SJSA1 (cell line): ENCODE results near the gene FECH. TPM values are rescaled to one million over a fixed set of nuclear protein-coding genes. Genes with fewer than 3 reads are reported as not detected.

Experiments used
- DNase-seq, 2 experiments: peaks; one replicate each; pipeline ENCODE4 v3.0.0-alpha.2; 2015 to 2020; ENCODE audit warnings: low spot score in 2 of 2, low read depth in 1 of 2
- H3K27ac ChIP-seq: fragments of 250-450 bp; sonication (Bioruptor Pico); 2 replicates; pipeline ENCODE4 v1.5.1; 2020; ENCODE audit warnings: mild to moderate bottlenecking, moderate library complexity
- H3K27me3 ChIP-seq: fragments of 250-450 bp; sonication (Bioruptor Pico); replicated peaks from 2 replicates; pipeline ENCODE4 v1.5.1; 2020; ENCODE audit warnings: mild to moderate bottlenecking, moderate library complexity
- H3K36me3 ChIP-seq: fragments of 250-450 bp; sonication (Bioruptor Pico); 2 replicates; pipeline ENCODE4 v1.5.1; 2020; ENCODE audit warnings: mild to moderate bottlenecking
- H3K4me1 ChIP-seq: fragments of 250-450 bp; sonication (Bioruptor Pico); replicated peaks from 2 replicates; pipeline ENCODE4 v1.6.1; 2021; ENCODE audit warnings: mild to moderate bottlenecking
- H3K4me3 ChIP-seq: fragments of 250-450 bp; sonication (Bioruptor Pico); 2 replicates; pipeline ENCODE4 v1.5.1; 2020; ENCODE audit warnings: mild to moderate bottlenecking
- H3K9me3 ChIP-seq: fragments of 250-450 bp; sonication (Bioruptor Pico); replicated peaks from 2 replicates; pipeline ENCODE4 v1.5.1; 2020; ENCODE audit warnings: mild to moderate bottlenecking
- total RNA-seq: library from RNA; depleted of rRNA; stranded (reverse); fragments of >200 nt; shearing (Covaris generic); gene quantifications from 2 replicates; pipeline ENCODE4 v1.2.3, GENCODE V29; 2014

FECH gene
- total RNA-seq, 1 experiment from 2014 or later: 42.8 TPM

DNA sequence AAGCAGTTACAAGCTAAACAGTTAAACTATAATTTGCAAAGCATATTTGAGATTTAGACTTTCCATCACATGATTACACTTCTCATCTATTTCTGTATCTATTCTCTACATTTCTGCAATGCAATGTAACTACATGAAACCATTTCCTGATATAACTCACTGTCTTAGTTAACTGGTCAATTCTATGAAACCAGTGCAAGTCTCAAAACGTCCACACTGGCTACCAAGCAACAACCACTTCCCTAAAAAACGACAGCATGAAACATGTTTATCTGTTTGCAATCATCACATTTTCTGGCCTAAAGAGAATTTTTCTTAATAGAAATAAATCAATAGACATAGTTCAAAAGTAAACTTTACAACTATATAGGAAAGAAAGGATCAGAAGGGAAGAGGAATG is 17.4 kb downstream of the FECH start:
- Histone ChIP-seq H3K27me3 (no peaks in the 10 kb centered on the region), H3K9me3 (no peaks in the 10 kb centered on the region), H3K4me1 (no peaks in the 10 kb centered on the region), H3K36me3 (peaks cover 73% of the 10 kb centered on the region), H3K4me3 (no peak overlapping the region), H3K27ac (no peak overlapping the region)
- DNase-seq: no peak

DNA sequence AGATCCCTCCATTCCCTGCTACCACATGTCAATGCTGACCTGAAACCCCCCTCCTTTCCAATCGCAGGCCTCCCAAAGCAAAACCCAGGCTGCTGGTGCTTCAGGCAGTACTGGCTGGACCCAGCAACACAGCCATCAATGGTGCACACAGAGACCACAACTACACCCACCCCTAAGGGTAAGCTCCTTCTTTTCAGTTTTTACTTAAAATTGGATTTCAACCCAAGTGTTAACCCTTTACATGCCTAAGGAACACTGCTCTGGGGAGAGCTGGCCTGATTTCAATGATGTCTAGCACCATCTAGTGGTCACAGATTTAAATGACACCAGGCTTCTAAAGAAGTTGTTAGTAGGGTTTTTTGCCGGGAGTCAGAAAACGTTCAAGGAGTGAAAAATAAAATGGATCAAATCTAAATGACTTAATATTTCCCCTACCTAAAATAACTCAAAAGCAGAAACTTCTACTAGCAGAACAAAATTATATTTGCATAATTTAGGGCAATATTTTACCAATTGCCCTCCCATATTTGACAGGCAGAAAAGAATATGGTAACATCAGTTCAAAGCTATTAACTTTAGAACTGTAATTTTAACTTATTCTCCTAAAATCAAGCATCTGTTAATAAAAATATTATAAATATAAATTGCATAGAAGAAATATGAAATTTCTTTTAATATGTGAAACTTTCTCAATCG is 24.6 kb downstream of the FECH start:
- Histone ChIP-seq H3K27ac (no peak overlapping the region), H3K36me3 (peaks cover 31% of the 10 kb centered on the region), H3K4me1 (no peaks in the 10 kb centered on the region), H3K4me3 (no peak overlapping the region), H3K27me3 (no peaks in the 10 kb centered on the region), H3K9me3 (no peaks in the 10 kb centered on the region)
- peak in 1 of 2 experiments; percentile 43 for DNase-seq

DNA sequence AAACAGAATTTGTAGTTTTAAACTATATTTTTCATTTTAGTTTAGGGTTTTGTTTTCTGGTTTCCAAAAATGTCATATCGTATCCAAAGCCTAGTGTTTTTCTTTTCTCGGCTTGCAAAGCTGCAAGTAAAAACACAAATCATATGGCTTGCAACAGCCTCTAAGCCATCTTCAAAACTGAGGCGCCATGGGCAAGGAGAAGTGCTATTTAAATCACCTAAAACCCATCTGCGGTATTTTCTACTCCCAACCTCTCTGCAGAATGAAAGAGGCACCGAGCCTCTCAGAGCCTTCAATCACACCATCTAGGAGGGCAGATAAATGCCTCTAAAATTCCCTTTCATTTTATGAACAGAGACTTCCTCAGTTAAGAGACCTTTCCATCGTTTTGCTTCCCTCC is 25.2 kb downstream of the FECH start:
- Histone ChIP-seq H3K4me3 (no peak overlapping the region), H3K27me3 (no peaks in the 10 kb centered on the region), H3K4me1 (no peaks in the 10 kb centered on the region), H3K9me3 (no peaks in the 10 kb centered on the region), H3K27ac (no peak overlapping the region), H3K36me3 (peaks cover 27% of the 10 kb centered on the region)
- no peak for DNase-seq

DNA sequence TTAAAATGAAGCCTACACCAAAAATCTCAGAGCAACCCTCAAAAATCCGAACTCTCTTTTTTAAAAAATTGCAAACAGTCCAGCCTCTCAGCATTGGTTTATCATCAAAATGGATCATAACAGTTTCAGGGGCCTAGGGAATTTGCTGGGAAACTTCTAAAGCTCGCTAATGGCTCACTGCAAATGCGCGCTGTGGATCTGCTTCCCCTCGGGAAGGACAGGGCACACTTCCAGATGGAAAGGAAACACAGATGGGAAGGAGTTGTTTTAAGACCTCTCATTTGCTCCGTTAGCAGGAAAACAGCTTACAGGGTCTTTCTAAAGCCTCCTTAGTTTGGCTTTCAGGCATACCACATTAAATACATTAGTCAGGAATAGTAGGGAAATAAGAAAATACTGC is 27.2 kb downstream of the FECH start:
- Histone ChIP-seq H3K27ac (no peak overlapping the region), H3K4me3 (no peak overlapping the region), H3K27me3 (no peaks in the 10 kb centered on the region), H3K4me1 (no peaks in the 10 kb centered on the region), H3K36me3 (peaks cover 28% of the 10 kb centered on the region), H3K9me3 (no peaks in the 10 kb centered on the region)
- no peak for DNase-seq

GRCh38 chr18:57555134-57555533 is 31.4 kb downstream of the FECH start:
- Histone ChIP-seq H3K27ac (no peak overlapping the region), H3K4me1 (no peaks in the 10 kb centered on the region), H3K4me3 (no peak overlapping the region), H3K9me3 (no peaks in the 10 kb centered on the region), H3K36me3 (peaks cover 36% of the 10 kb centered on the region), H3K27me3 (no peaks in the 10 kb centered on the region)
- no peak for DNase-seq

- Histone ChIP-seq H3K27ac (no peak overlapping the region), H3K36me3 (peaks cover 20% of the 10 kb centered on the region; the same call in 1 of the 2 replicates), H3K4me1 (no peaks in the 10 kb centered on the region), H3K27me3 (no peaks in the 10 kb centered on the region), H3K4me3 (no peak overlapping the region), H3K9me3 (no peaks in the 10 kb centered on the region)
- no peak for DNase-seq
Observed at GRCh38 chr18:57550510-57550909, 36.0 kb downstream of the FECH start.

DNA sequence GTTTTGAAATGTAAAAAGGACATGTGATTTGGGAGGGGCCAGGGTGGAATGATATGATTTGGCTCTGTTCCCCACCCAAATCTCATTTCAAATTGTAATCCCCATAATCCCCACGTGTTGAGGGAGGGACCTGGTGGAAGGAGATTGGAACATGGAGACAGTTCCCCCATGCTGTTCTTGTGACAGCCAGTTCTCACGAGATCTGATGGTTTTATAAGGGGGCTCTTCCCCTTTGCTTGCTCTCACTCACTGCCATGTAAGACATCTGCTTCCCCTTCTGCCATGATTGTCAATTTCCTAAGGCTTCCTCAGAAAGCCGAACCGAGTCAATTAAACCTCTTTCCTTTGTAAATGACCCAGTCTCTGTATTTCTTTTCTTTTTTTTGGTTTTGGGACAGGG is 39.2 kb downstream of the FECH start:
- no peak overlapping the region for H3K27ac ChIP-seq
- no peak overlapping the region for H3K4me3 ChIP-seq
- peaks cover 4% of the 10 kb centered on the region; the same call in 1 of the 2 replicates for H3K36me3 ChIP-seq
- H3K27me3 ChIP-seq: 0 out of 2 replicates have a peak, but pooled peaks cover 2% of the 10 kb centered on the region
- no peak for DNase-seq
- no peaks in the 10 kb centered on the region for H3K4me1 ChIP-seq
- H3K9me3 ChIP-seq: no peaks in the 10 kb centered on the region

DNA sequence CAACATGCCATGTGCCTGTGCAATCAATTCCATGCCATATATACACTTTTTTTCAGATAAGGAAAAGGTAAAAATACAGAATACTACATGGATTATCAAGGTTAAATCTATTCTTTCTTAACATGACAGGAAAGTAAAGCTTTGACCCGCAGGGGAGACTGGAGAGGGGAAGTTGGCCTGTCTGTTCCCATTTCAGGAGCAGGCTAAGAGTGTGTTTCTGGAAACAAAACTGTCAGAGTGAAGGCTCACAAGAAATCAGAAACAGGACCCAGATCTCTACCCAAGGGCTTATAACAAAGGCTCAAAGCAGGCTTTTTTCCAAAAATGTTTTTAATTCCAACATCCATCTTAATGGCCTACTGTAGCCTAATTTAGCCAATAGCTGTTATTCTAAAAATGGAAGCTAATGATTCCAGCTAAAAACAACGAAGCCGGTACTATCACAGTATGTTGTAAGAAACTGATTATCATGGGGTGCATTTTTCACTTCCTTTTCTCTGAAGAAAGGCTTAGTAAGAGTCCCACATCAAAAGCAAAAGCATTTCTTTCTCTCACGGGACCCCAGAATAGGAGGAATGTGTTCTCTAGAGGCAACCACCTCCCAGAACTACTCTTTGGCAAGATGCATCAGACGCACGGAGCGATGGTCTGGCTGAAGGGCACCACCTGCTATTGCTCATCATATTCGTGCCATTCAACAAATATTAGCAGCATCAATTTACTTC is 41.4 kb downstream of the FECH start:
- Histone ChIP-seq H3K4me3 (no peak overlapping the region), H3K27me3 (0 out of 2 replicates have a peak, but pooled peaks cover 3% of the 10 kb centered on the region), H3K9me3 (no peaks in the 10 kb centered on the region), H3K4me1 (no peaks in the 10 kb centered on the region), H3K36me3 (peaks cover 1% of the 10 kb centered on the region; the same call in 1 of the 2 replicates), H3K27ac (no peak overlapping the region)
- no peak for DNase-seq

GRCh38 chr18:57543560-57543959 is 42.9 kb downstream of the FECH start:
- Histone ChIP-seq H3K4me1 (no peaks in the 10 kb centered on the region), H3K9me3 (no peaks in the 10 kb centered on the region), H3K4me3 (no peak overlapping the region), H3K36me3 (no peaks in the 10 kb centered on the region), H3K27me3 (peaks cover 3% of the 10 kb centered on the region; the same call in 1 of the 2 replicates), H3K27ac (no peak overlapping the region)
- DNase-seq: no peak

DNA sequence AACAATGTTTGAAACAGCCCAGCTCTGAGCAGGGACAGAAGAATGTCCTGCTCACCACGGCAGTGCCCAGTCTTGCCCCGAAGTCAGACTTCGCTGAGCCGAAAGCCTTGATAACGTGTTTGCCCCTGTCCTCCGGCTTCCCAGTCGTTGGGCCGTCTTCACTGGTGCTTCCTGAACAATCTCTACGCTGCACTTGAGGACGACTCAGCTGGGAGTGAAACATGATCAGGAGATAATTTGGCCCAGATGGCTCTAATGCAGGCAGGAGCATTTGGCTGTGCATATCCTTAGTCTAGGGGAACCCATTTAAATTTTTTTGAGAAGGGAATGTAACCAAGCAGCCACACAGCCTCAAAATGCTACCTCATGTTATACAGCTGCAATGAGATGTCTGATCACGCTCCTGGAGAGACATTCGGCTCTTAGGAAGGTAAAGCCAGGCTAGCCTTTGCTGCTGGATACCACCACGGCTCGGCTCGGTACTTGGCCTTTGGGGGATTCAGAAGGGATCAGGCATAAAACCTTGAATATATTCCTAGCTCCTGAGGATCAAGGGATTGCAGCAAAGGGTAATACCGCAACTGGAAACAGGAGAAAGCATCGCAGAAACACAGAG is 43.6 kb downstream of the FECH start:
- no peaks in the 10 kb centered on the region for H3K36me3 ChIP-seq
- H3K27ac ChIP-seq: no peak overlapping the region
- DNase-seq: no peak
- no peak overlapping the region for H3K4me3 ChIP-seq
- H3K4me1 ChIP-seq: no peaks in the 10 kb centered on the region
- H3K27me3 ChIP-seq: peaks cover 3% of the 10 kb centered on the region; the same call in 1 of the 2 replicates
- no peaks in the 10 kb centered on the region for H3K9me3 ChIP-seq

GRCh38 chr18:57542126-57542525 is 44.4 kb downstream of the FECH start:
- no peak overlapping the region for H3K27ac ChIP-seq
- peaks cover 3% of the 10 kb centered on the region; the same call in 1 of the 2 replicates for H3K27me3 ChIP-seq
- no peak for DNase-seq
- H3K36me3 ChIP-seq: no peaks in the 10 kb centered on the region
- no peaks in the 10 kb centered on the region for H3K4me1 ChIP-seq
- H3K9me3 ChIP-seq: no peaks in the 10 kb centered on the region
- H3K4me3 ChIP-seq: no peak overlapping the region

- Histone ChIP-seq H3K27ac (no peak overlapping the region), H3K4me1 (no peaks in the 10 kb centered on the region), H3K4me3 (no peak overlapping the region), H3K27me3 (peaks cover 10% of the 10 kb centered on the region; the same call in 1 of the 2 replicates), H3K9me3 (no peaks in the 10 kb centered on the region), H3K36me3 (no peaks in the 10 kb centered on the region)
- no peak for DNase-seq
Observed at GRCh38 chr18:57539702-57540101, 46.8 kb downstream of the FECH start.

- no peak overlapping the region for H3K4me3 ChIP-seq
- DNase-seq: no peak
- no peaks in the 10 kb centered on the region for H3K9me3 ChIP-seq
- no peaks in the 10 kb centered on the region for H3K4me1 ChIP-seq
- peaks cover 10% of the 10 kb centered on the region; the same call in 1 of the 2 replicates for H3K27me3 ChIP-seq
- H3K27ac ChIP-seq: no peak overlapping the region
- no peaks in the 10 kb centered on the region for H3K36me3 ChIP-seq
Observed at GRCh38 chr18:57538614-57539013, 47.9 kb downstream of the FECH start.

- Histone ChIP-seq H3K9me3 (no peaks in the 10 kb centered on the region), H3K4me1 (no peaks in the 10 kb centered on the region), H3K27me3 (peaks cover 10% of the 10 kb centered on the region; the same call in 1 of the 2 replicates), H3K4me3 (no peak overlapping the region), H3K36me3 (no peaks in the 10 kb centered on the region), H3K27ac (no peak overlapping the region)
- no peak for DNase-seq
Observed at GRCh38 chr18:57534511-57534909, 52.0 kb downstream of the FECH start.
